MM.1S (cell line): Measurements from ENCODE around the gene TRAPPC6A.
A peak's percentile ranks its signal among the peaks of the same experiment; 100 is the strongest.

Source experiments
- CTCF ChIP-seq: fragments of 300-600 bp; sonication (generic); IDR thresholded peaks from 2 replicates; pipeline ENCODE4 v1.5.1; 2016; ENCODE audit warnings: antibody characterized with exemption, low read length, mixed read lengths
- EZH2 ChIP-seq: fragments of 300-600 bp; sonication (generic); optimal IDR thresholded peaks from 2 replicates; pipeline ENCODE3; 2017; ENCODE audit warnings: low read depth, mild to moderate bottlenecking, antibody characterized with exemption, low read length, mixed read lengths
- EZH2phosphoT487 ChIP-seq: fragments of 300-600 bp; sonication (generic); IDR thresholded peaks from 2 replicates; pipeline ENCODE4 v1.6.1; 2018; ENCODE audit warnings: antibody characterized with exemption, low read length

DNA sequence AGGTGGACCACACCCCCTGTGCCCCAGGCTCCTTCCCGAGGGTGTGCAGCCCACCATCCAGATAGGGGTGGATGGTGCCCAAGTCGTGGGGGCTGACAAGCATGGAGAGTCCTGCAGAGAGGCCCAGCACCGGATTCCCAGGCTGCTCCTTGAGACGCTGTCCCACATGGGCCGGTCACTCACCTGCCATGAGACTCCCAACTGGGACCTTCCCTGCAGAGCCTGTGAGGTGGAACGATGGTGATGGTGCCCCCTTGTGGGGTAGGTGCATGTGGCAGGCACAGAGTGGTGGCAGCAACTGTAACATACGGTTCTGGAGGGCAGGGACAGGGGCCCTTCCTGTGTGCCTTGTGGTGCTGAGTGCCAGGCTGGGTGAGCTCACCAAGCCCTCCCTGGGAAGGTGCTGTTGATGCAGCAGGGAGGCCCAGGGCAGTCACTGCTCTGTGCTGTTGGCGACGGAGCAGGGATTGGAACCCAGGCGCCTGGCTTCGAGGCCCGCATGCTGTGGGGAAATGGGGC lies 52.0 kb downstream of the TRAPPC6A start:
- TF ChIP-seq EZH2 (no peak), CTCF (peak; percentile 91), EZH2phosphoT487 (no peak)
